CD4-positive, CD25-positive, alpha-beta regulatory T cell (primary cell): ENCODE data around the gene TMEM129. TPM values are rescaled to one million over a fixed set of nuclear protein-coding genes. Genes with fewer than 3 reads are reported as not detected.

Source experiments
- ATAC-seq, 2 donors: fragments of 150-1000 bp; cut with Tn5 transposase; one replicate each; pipeline ENCODE4 v1.10.0; 2021; ENCODE audit warnings: low read depth in 2 of 2, moderate number of reproducible peaks in 2 of 2, moderate library complexity in 1 of 2
- DNase-seq, 3 donors: peaks; one replicate each; pipeline versions ENCODE4 v3.0.0 to v3.0.0-alpha.2; 2012 to 2022; ENCODE audit warnings: mixed read lengths in 1 of 3
- H3K27ac ChIP-seq: one replicate; pipeline ENCODE4 v1.7.0; 2013; ENCODE audit warnings: mild to moderate bottlenecking, low read length; ENCODE audit not compliant: insufficient read depth, poor library complexity, severe bottlenecking
- H3K27me3 ChIP-seq: one replicate; pipeline ENCODE4 v1.7.0; 2013; ENCODE audit warnings: low read length; ENCODE audit not compliant: control insufficient read depth, insufficient read depth
- H3K36me3 ChIP-seq: one replicate; pipeline ENCODE4 v1.7.0; 2013; ENCODE audit warnings: mild to moderate bottlenecking, low read length, moderate library complexity; ENCODE audit not compliant: control insufficient read depth, insufficient read depth
- H3K4me1 ChIP-seq: 2 replicates; pipeline ENCODE4 v1.7.0; 2013; ENCODE audit warnings: mild to moderate bottlenecking, low read length; ENCODE audit not compliant: insufficient read depth, control insufficient read depth, poor library complexity, severe bottlenecking
- H3K4me3 ChIP-seq: one replicate; pipeline ENCODE4 v1.7.0; 2013; ENCODE audit warnings: low read depth, mild to moderate bottlenecking, low read length, moderate library complexity
- H3K9me3 ChIP-seq, 2 experiments: 1 replicate in 1 of 2; 2 replicates in 1 of 2; pipeline ENCODE4 v1.7.0; 2013; ENCODE audit warnings: low read length in 2 of 2, mild to moderate bottlenecking in 1 of 2, moderate library complexity in 1 of 2; ENCODE audit not compliant: control insufficient read depth in 2 of 2
- H3K27ac Mint-ChIP-seq, 3 donors: one replicate each; pipeline ENCODE4 v1.8.0; 2020 to 2022; ENCODE audit warnings: mild to moderate bottlenecking in 3 of 3, mixed read lengths in 3 of 3, moderate library complexity in 2 of 3
- H3K27me3 Mint-ChIP-seq: one replicate; pipeline ENCODE4 v1.8.0; 2022; ENCODE audit warnings: mild to moderate bottlenecking, mixed read lengths
- H3K36me3 Mint-ChIP-seq: one replicate; pipeline ENCODE4 v1.8.0; 2020; ENCODE audit warnings: mixed read lengths
- H3K4me1 Mint-ChIP-seq, 4 donors: one replicate each; pipeline ENCODE4 v1.8.0; 2020 to 2022; ENCODE audit warnings: mixed read lengths in 4 of 4, mild to moderate bottlenecking in 1 of 4
- H3K4me3 Mint-ChIP-seq, 4 donors: one replicate each; pipeline ENCODE4 v1.8.0; 2020 to 2022; ENCODE audit warnings: mild to moderate bottlenecking in 4 of 4, mixed read lengths in 4 of 4, moderate library complexity in 3 of 4
- H3K9me3 Mint-ChIP-seq, 7 donors: one replicate each; pipeline ENCODE4 v1.8.0; 2020 to 2022; ENCODE audit warnings: mixed read lengths in 7 of 7, mild to moderate bottlenecking in 3 of 7, moderate library complexity in 2 of 7
- polyA plus RNA-seq, 4 donors: library from polyadenylated mRNA; unstranded; fragments of 300-500 nt; fragmentation: Illumina TruSeq; gene quantifications; one replicate each; pipeline ENCODE4 v1.2.3, GENCODE V29; 2021
- total RNA-seq: library from RNA; stranded (reverse); gene quantifications from one replicate; pipeline ENCODE4 v1.2.3, GENCODE V29; 2022

TMEM129 gene
- total and polyA plus RNA-seq, 5 donors from 2014 or later = 19.6 to 33.9 (median 30.5) TPM

DNA sequence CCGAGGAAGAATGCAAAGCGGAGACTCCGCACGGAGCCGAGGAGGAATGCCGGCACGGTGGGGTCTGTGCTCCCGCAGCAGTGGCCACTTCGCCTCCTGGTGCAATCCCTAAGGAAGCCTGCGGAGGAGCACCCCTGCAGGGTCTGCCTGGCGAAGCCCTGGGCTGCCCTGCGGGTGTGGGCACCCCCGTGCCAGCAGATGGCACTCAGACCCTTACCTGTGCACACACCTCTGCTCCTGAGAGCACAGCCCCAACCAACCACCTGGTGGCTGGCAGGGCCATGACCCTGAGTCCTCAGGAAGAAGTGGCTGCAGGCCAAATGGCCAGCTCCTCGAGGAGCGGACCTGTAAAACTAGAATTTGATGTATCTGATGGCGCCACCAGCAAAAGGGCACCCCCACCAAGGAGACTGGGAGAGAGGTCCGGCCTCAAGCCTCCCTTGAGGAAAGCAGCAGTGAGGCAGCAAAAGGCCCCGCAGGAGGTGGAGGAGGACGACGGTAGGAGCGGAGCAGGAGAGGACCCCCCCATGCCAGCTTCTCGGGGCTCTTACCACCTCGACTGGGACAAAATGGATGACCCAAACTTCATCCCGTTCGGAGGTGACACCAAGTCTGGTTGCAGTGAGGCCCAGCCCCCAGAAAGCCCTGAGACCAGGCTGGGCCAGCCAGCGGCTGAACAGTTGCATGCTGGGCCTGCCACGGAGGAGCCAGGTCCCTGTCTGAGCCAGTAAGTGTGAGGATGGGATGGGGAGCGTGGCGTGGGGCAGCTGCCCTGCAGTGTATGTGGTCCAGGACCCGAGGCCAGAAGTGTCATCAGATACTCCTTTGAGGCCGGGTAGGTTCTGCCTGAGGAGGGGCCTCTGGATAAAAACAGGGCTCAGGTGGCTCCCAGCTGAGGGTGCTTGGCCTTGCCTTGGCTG is 7.2 kb upstream of the TMEM129 start:
- no peaks in the 10 kb centered on the region for H3K9me3 Mint-ChIP-seq
- H3K36me3 ChIP-seq = peaks cover 59% of the 10 kb centered on the region
- DNase-seq (no peak), ATAC-seq (no peak)
- H3K9me3 ChIP-seq = no peaks in the 10 kb centered on the region
- H3K27ac Mint-ChIP-seq = no peak overlapping the region
- peaks cover 7 to 65% (median 29%) of the 10 kb centered on the region in 4 donors for H3K4me1 Mint-ChIP-seq
- no peaks in the 10 kb centered on the region for H3K27me3 ChIP-seq
- no peak overlapping the region for H3K27ac ChIP-seq
- peaks cover 61% of the 10 kb centered on the region for H3K4me1 ChIP-seq
- no peaks in the 10 kb centered on the region for H3K27me3 Mint-ChIP-seq
- no peak overlapping the region for H3K4me3 ChIP-seq
- H3K36me3 Mint-ChIP-seq = peaks cover 28% of the 10 kb centered on the region
- peak overlapping the region in 1 of 4 donors; percentile 67 for H3K4me3 Mint-ChIP-seq

- Mint-ChIP-seq H3K4me1 (peaks cover 12 to 74% (median 37%) of the 10 kb centered on the region in 4 donors), H3K36me3 (peaks cover 23% of the 10 kb centered on the region), H3K9me3 (peaks cover 0 to 1% (median 0%) of the 10 kb centered on the region in 7 donors), H3K27me3 (no peaks in the 10 kb centered on the region), H3K4me3 (no peak overlapping the region), H3K27ac (no peak overlapping the region)
- ATAC-seq (no peak), DNase-seq (no peak)
- Histone ChIP-seq H3K27me3 (no peaks in the 10 kb centered on the region), H3K4me3 (no peak overlapping the region), H3K36me3 (peaks cover 49% of the 10 kb centered on the region), H3K4me1 (peaks cover 70% of the 10 kb centered on the region), H3K27ac (no peak overlapping the region), H3K9me3 (no peaks in the 10 kb centered on the region)
Observed at GRCh38 chr4:1727117-1728031, 6.3 kb upstream of the TMEM129 start.

GRCh38 chr4:1726146-1726934 is 5.2 kb upstream of the TMEM129 start:
- Mint-ChIP-seq H3K4me1 (peaks cover 12 to 82% (median 39%) of the 10 kb centered on the region in 4 donors), H3K9me3 (peaks cover 0 to 1% (median 0%) of the 10 kb centered on the region in 7 donors), H3K36me3 (peaks cover 23% of the 10 kb centered on the region), H3K4me3 (peak overlapping the region; percentile 64 to 86 (median 75)), H3K27ac (peak overlapping the region in 2 of 3 donors; percentile 88 to 100), H3K27me3 (no peaks in the 10 kb centered on the region)
- Histone ChIP-seq H3K4me1 (peaks cover 79% of the 10 kb centered on the region), H3K36me3 (peaks cover 40% of the 10 kb centered on the region), H3K27me3 (no peaks in the 10 kb centered on the region), H3K9me3 (no peaks in the 10 kb centered on the region), H3K4me3 (peak overlapping the region; percentile 32), H3K27ac (peak overlapping the region; percentile 42)
- DNase-seq (peak; percentile 79 to 88 (median 85)), ATAC-seq (peak; percentile 39 to 42)

GRCh38 chr4:1725521-1725920 is 4.4 kb upstream of the TMEM129 start:
- Histone ChIP-seq H3K4me1 (peaks cover 79% of the 10 kb centered on the region), H3K36me3 (peaks cover 32% of the 10 kb centered on the region), H3K9me3 (no peaks in the 10 kb centered on the region), H3K27ac (peak overlapping the region; percentile 42), H3K27me3 (no peaks in the 10 kb centered on the region), H3K4me3 (peak overlapping the region; percentile 32)
- peaks cover 12 to 78% (median 39%) of the 10 kb centered on the region in 4 donors for H3K4me1 Mint-ChIP-seq
- H3K27me3 Mint-ChIP-seq = no peaks in the 10 kb centered on the region
- H3K4me3 Mint-ChIP-seq = peak overlapping the region; percentile 84 to 99 (median 93)
- H3K9me3 Mint-ChIP-seq = peaks cover 0 to 1% (median 0%) of the 10 kb centered on the region in 7 donors
- ATAC-seq (no peak), DNase-seq (no peak)
- H3K27ac Mint-ChIP-seq = peak overlapping the region in 2 of 3 donors; percentile 90 to 100
- peaks cover 23% of the 10 kb centered on the region for H3K36me3 Mint-ChIP-seq

DNA sequence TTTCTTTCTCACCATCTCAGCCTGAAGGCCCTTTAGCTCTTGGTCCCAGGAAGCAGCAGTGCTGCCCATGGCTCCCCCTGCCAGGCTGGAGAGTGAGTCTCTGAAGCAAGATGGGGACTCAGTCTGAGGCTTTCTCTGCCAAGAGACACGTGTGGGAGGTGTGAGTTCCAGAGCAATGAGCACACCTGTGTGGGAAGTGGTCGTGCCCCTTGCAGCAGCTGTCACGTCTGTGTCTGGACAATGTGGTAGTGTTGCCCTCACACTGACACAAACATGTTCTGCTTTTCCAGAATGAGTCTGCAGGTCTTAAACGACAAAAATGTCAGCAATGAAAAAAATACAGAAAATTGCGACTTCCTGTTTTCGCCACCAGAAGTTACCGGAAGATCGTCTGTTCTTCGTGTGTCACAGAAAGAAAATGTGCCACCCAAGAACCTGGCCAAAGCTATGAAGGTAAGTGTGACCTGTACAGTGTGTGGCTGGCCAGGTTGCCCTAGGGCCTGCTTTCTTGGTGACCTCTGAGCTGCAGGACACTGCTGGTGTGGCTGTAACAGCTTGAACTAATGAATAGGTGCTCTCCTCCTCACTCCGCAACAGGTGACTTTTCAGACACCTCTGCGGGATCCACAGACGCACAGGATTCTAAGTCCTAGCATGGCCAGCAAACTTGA is 2.1 kb upstream of the TMEM129 start:
- H3K9me3 ChIP-seq = no peaks in the 10 kb centered on the region
- peaks cover 13% of the 10 kb centered on the region for H3K36me3 ChIP-seq
- Mint-ChIP-seq H3K9me3 (peaks cover 0 to 1% (median 0%) of the 10 kb centered on the region in 7 donors), H3K4me1 (peaks cover 7 to 74% (median 39%) of the 10 kb centered on the region in 4 donors), H3K27ac (peak overlapping the region; percentile 100), H3K36me3 (peaks cover 15% of the 10 kb centered on the region), H3K4me3 (peak overlapping the region; percentile 92 to 99 (median 94)), H3K27me3 (no peaks in the 10 kb centered on the region)
- no peaks in the 10 kb centered on the region for H3K27me3 ChIP-seq
- ATAC-seq (peak; percentile 7 to 9), DNase-seq (peak in 2 of 3 donors; percentile 77 to 87)
- peaks cover 77% of the 10 kb centered on the region for H3K4me1 ChIP-seq
- H3K27ac ChIP-seq = peak overlapping the region; percentile 89
- peak overlapping the region; percentile 92 for H3K4me3 ChIP-seq

GRCh38 chr4:1722551-1723118 is 1.5 kb upstream of the TMEM129 start:
- Histone ChIP-seq H3K36me3 (peaks cover 7% of the 10 kb centered on the region), H3K4me1 (peaks cover 72% of the 10 kb centered on the region), H3K4me3 (peak overlapping the region; percentile 92), H3K27ac (peak overlapping the region; percentile 89), H3K9me3 (no peaks in the 10 kb centered on the region), H3K27me3 (no peaks in the 10 kb centered on the region)
- DNase-seq (no peak), ATAC-seq (no peak)
- peaks cover 13% of the 10 kb centered on the region for H3K36me3 Mint-ChIP-seq
- peaks cover 0 to 1% (median 0%) of the 10 kb centered on the region in 7 donors for H3K9me3 Mint-ChIP-seq
- H3K27ac Mint-ChIP-seq = peak overlapping the region; percentile 100
- no peaks in the 10 kb centered on the region for H3K27me3 Mint-ChIP-seq
- H3K4me3 Mint-ChIP-seq = peak overlapping the region; percentile 92 to 99 (median 94)
- H3K4me1 Mint-ChIP-seq = peaks cover 7 to 71% (median 38%) of the 10 kb centered on the region in 4 donors
